Lung (tissue), 12 donors: ENCODE results near the gene PEX14. TPM values are rescaled to one million over a fixed set of nuclear protein-coding genes. Genes with fewer than 3 reads are reported as not detected.

ENCODE experiments used
- ATAC-seq: fragments of 200-7000 bp; cut with Tn5 transposase; one replicate; pipeline ENCODE4 v1.9.1; 2020; ENCODE audit warnings: moderate number of reproducible peaks; ENCODE audit not compliant: insufficient read depth, low FRiP score
- DNase-seq, 3 donors: peaks; one replicate each; pipeline ENCODE4 v3.0.0-alpha.2; 2013 to 2017
- H3K27ac ChIP-seq, 2 donors: one replicate each; pipeline ENCODE4 v1.5.1; 2013; ENCODE audit warnings: mild to moderate bottlenecking in 2 of 2, moderate library complexity in 2 of 2, control low read depth in 1 of 2, inconsistent platforms in 1 of 2, low read depth in 1 of 2, low read length in 1 of 2
- H3K27me3 ChIP-seq, 3 donors: one replicate each; pipeline ENCODE4 v1.5.1; 2013; ENCODE audit warnings: low read length in 2 of 3; ENCODE audit not compliant: control insufficient read depth in 3 of 3, insufficient read depth in 3 of 3
- H3K36me3 ChIP-seq, 4 donors: one replicate each; pipeline ENCODE4 v1.5.1; 2013; ENCODE audit warnings: low read length in 4 of 4, mild to moderate bottlenecking in 1 of 4, moderate library complexity in 1 of 4; ENCODE audit not compliant: control insufficient read depth in 4 of 4, insufficient read depth in 4 of 4
- H3K4me1 ChIP-seq, 5 donors: one replicate each; pipeline ENCODE4 v1.5.1; 2013; ENCODE audit warnings: low read length in 5 of 5, mild to moderate bottlenecking in 2 of 5, moderate library complexity in 1 of 5; ENCODE audit not compliant: control insufficient read depth in 5 of 5, insufficient read depth in 5 of 5
- H3K4me3 ChIP-seq: one replicate; pipeline ENCODE4 v1.5.1; 2013; ENCODE audit warnings: mild to moderate bottlenecking, control low read depth, moderate library complexity
- H3K9ac ChIP-seq, 2 donors: one replicate each; pipeline ENCODE4 v1.5.1; 2013; ENCODE audit warnings: low read length in 2 of 2, control low read depth in 1 of 2; ENCODE audit not compliant: insufficient read depth in 1 of 2
- H3K9me3 ChIP-seq, 4 donors: one replicate each; pipeline ENCODE4 v1.5.1; 2013; ENCODE audit warnings: low read length in 3 of 4, mild to moderate bottlenecking in 1 of 4, moderate library complexity in 1 of 4; ENCODE audit not compliant: control insufficient read depth in 4 of 4, insufficient read depth in 3 of 4
- WGBS, 2 donors: extraction: QIAGEN DNeasy Blood & Tissue Kit; methylation state at CpG; one replicate each; pipeline ENCODE4 v1.1.7; 2013; 5-methylcytosine and 5-hydroxymethylcytosine counted together
- polyA plus RNA-seq, 2 donors: library from polyadenylated mRNA; stranded (reverse); fragments of 200-250 nt; gene quantifications; one replicate each; pipeline ENCODE4 v1.2.1, GENCODE V29; 2013
- total RNA-seq, 2 donors: library from RNA; depleted of rRNA in 1 of 2; stranded (reverse); fragments of >200 nt in 1 of 2; gene quantifications; one replicate each; pipeline ENCODE4 v1.2.1, GENCODE V29; 2014 to 2021
- TF ChIP-seq, protein P1 (sequence below): IDR thresholded peaks from 2 replicates; pipeline ENCODE4 v1.5.1; 2012; ENCODE audit warnings: mild to moderate bottlenecking; ENCODE audit errors: control extremely low read depth, extremely low read depth
- donor health status: control.
- donor health status: control.
- donor health status: Bipolar disorder and iron deficiency.
- donor health status: healthy.
- donor health status: DM: yes; HTN: yes; CAD: no.

Gene PEX14
- total and polyA plus RNA-seq, 4 donors, result 18.1 to 29.2 (median 20.8) TPM

DNA sequence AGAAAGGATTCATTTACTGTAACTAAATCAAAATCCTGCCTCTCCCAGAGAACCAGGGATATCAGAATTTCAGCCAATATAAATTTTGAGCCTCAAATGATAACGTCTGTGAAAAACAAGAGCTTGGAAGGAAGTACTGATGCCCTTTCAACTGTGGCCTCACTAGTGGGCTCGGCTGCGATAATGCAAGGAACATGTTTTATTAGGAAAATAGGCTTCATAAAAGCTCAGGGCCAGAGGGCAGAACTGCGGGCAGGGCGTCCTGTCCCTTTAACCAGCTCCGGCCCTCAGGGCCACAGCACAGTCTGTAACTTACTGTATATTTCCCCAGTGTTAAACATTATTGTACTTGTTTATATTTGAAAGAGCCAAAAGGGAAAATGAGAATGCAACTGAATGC, 122.0 kb downstream of the PEX14 start:
- no peak overlapping the region for H3K27ac ChIP-seq
- no peaks in the 10 kb centered on the region for H3K27me3 ChIP-seq
- H3K4me3 ChIP-seq, result no peak overlapping the region
- peak in 1 of 3 donors; percentile 31 for DNase-seq
- 72 to 77% methylated on average over 6 of the region's 6 CpGs for WGBS, 2 donors
- H3K9ac ChIP-seq, result peak overlapping the region in 1 of 2 donors; percentile 38
- no peak for ATAC-seq
- TF ChIP-seq, protein P1, sequence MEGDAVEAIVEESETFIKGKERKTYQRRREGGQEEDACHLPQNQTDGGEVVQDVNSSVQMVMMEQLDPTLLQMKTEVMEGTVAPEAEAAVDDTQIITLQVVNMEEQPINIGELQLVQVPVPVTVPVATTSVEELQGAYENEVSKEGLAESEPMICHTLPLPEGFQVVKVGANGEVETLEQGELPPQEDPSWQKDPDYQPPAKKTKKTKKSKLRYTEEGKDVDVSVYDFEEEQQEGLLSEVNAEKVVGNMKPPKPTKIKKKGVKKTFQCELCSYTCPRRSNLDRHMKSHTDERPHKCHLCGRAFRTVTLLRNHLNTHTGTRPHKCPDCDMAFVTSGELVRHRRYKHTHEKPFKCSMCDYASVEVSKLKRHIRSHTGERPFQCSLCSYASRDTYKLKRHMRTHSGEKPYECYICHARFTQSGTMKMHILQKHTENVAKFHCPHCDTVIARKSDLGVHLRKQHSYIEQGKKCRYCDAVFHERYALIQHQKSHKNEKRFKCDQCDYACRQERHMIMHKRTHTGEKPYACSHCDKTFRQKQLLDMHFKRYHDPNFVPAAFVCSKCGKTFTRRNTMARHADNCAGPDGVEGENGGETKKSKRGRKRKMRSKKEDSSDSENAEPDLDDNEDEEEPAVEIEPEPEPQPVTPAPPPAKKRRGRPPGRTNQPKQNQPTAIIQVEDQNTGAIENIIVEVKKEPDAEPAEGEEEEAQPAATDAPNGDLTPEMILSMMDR, result no peak
- H3K9me3 ChIP-seq, result no peaks in the 10 kb centered on the region
- H3K36me3 ChIP-seq, result peaks cover 0 to 7% (median 3%) of the 10 kb centered on the region in 4 donors
- H3K4me1 ChIP-seq, result peaks cover 4 to 40% (median 27%) of the 10 kb centered on the region in 5 donors

DNA sequence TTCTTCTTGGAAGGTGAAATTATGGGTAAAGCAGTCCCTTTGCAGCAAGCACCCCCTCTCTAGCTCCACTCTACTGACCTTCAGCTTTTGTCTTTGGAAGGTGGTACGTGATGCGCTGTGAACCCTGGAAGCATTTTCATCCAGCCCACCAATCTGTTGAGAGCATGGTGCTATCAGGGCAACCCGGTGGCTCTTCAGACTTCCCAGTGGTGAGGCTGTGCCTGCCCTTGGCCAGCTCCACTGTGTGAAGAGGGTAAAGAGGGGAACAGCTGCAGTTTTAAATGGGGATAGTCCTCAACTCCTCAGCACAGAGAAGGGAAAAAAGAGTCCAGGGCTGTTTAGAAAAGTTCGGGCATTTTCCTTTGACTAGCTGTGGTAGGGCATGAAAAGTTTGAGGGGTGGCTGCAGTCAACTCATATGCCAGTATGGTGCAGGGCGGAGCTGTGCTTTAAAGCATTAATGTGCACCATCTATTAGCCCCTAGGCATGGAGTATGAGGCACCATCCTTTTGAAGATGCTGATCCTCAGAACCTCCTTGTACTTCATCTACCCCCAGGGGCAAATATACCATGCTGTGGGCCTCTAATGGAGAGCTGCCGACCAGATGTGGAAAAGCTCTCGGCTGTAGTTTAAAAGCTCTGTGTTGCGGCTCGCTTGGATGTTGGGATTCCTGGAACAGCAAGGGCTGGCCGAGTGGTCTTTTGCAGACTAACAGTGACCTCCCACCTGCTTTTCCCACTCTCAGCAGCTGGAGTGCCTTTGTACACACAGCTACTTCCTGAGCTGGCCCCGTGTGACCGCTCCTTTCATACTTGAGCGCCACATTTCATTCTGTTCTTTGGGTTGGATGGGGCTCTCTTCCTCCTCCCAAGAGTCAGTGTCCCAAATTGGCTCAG, 123.0 kb downstream of the PEX14 start:
- TF ChIP-seq, protein P1, result no peak
- Histone ChIP-seq H3K36me3 (peaks cover 0 to 7% (median 3%) of the 10 kb centered on the region in 4 donors), H3K27me3 (no peaks in the 10 kb centered on the region), H3K9me3 (no peaks in the 10 kb centered on the region), H3K9ac (no peak overlapping the region), H3K4me3 (no peak overlapping the region), H3K27ac (no peak overlapping the region), H3K4me1 (peaks cover 4 to 30% (median 20%) of the 10 kb centered on the region in 5 donors)
- ATAC-seq, result peak; percentile 27
- peak in 2 of 3 donors; percentile 29 to 47 for DNase-seq
- 75 to 85% methylated on average over 13 of the region's 13 CpGs for WGBS, 2 donors

DNA sequence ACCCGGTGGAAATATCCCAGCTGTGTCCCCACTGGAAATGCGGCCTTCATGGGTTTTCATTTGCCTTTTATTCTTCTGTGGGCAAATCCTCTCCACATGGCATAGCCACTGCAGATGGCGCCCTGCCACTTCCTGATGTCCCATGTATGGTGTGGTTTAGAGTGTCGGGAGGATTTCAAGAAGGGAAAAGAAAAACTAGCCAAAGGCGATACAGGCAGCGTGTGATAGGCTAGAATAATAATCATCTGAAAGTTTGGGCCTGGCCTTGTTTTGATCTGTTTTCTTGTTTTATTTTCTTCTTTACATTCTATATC, 123.6 kb downstream of the PEX14 start:
- WGBS, 2 donors, result 69 to 80% methylated on average over 6 of the region's 6 CpGs

More for the DNA sequence above, 123.6 kb downstream of the PEX14 start:
- TF ChIP-seq, protein P1, result no peak
- peaks cover 0 to 7% (median 3%) of the 10 kb centered on the region in 4 donors for H3K36me3 ChIP-seq
- H3K27me3 ChIP-seq, result no peaks in the 10 kb centered on the region
- H3K27ac ChIP-seq, result no peak overlapping the region
- no peak overlapping the region for H3K4me3 ChIP-seq
- DNase-seq, result peak in 2 of 3 donors; percentile 33 to 47
- H3K4me1 ChIP-seq, result peaks cover 4 to 25% (median 16%) of the 10 kb centered on the region in 5 donors
- H3K9me3 ChIP-seq, result no peaks in the 10 kb centered on the region
- no peak overlapping the region for H3K9ac ChIP-seq
- no peak for ATAC-seq
